Panc1 (cell line): ENCODE measurements around the gene ATF1. TPM values are rescaled to one million over a fixed set of nuclear protein-coding genes. Genes with fewer than 3 reads are reported as not detected.
"Not testable (repeated sequence)": the region's sequence is repeated elsewhere in the genome, so short reads cannot be mapped to it uniquely, and the experiment has no call there.

ENCODE experiments used
- ATAC-seq: fragments of 200-7000 bp; cut with Tn5 transposase; 2 replicates; pipeline ENCODE4 v1.9.1; 2020; ENCODE audit warnings: mild to moderate bottlenecking, moderate library complexity
- BruUV-seq: library from RNA; stranded (reverse); fragments of 400-500 nt; replicated peaks from 2 replicates; lab custom pipeline; 2021; lab: Mats Ljungman, UMichigan
- CTCF ChIA-PET: fragments of 300-600 bp; sonication (Branson Sonifier 250); formaldehyde crosslinking; loops from one replicate; lab custom pipeline; 2022; ENCODE audit warnings: antibody characterized with exemption; lab: Charles Lee
- POLR2A ChIA-PET: fragments of 300-600 bp; sonication (Branson Sonifier 250); formaldehyde crosslinking; loops from one replicate; lab custom pipeline; 2022; ENCODE audit warnings: antibody characterized with exemption; lab: Charles Lee
- DNase-seq: peaks from one replicate; pipeline ENCODE4 v3.0.0-alpha.2; 2010; ENCODE audit warnings: low read depth, low spot score
- H3K27ac ChIP-seq: 2 replicates; pipeline ENCODE4 v1.5.1; 2011; ENCODE audit warnings: mild to moderate bottlenecking, low read length, inconsistent platforms
- H3K27me3 ChIP-seq: fragments of 200-500 bp; sonication (Bioruptor generic); 2 replicates; pipeline ENCODE4 v1.6.0; 2014; ENCODE audit warnings: low read length, inconsistent platforms; ENCODE audit not compliant: control insufficient read depth, insufficient read depth
- H3K36me3 ChIP-seq: fragments of 200-500 bp; sonication (Bioruptor generic); 2 replicates; pipeline ENCODE4 v1.5.1; 2014; ENCODE audit warnings: inconsistent platforms, mild to moderate bottlenecking, low read length, moderate library complexity; ENCODE audit not compliant: control insufficient read depth, insufficient read depth
- H3K4me1 ChIP-seq: 2 replicates; pipeline ENCODE4 v1.5.1; 2011; ENCODE audit warnings: inconsistent platforms, mild to moderate bottlenecking, low read length, moderate library complexity; ENCODE audit not compliant: control insufficient read depth, insufficient read depth
- H3K4me3 ChIP-seq, 2 experiments: 2 replicates each; pipeline ENCODE4 v1.5.1; 2011 to 2012; ENCODE audit warnings: low read depth in 2 of 2, low read length in 2 of 2, mild to moderate bottlenecking in 2 of 2, inconsistent platforms in 1 of 2, moderate library complexity in 1 of 2
- H3K9me3 ChIP-seq: fragments of 200-500 bp; sonication (Bioruptor generic); 2 replicates; pipeline ENCODE4 v1.5.1; 2014; ENCODE audit warnings: low read depth, mild to moderate bottlenecking, inconsistent platforms, low read length, moderate library complexity; ENCODE audit not compliant: control insufficient read depth, insufficient read depth
- CTCF ChIP-seq: fragments of 450-650 bp; IDR thresholded peaks from 2 replicates; pipeline ENCODE4 v1.5.1; 2017; ENCODE audit warnings: mild to moderate bottlenecking
- POLR2AphosphoS5 ChIP-seq: IDR thresholded peaks from 2 replicates; pipeline ENCODE4 v1.6.1; 2012; ENCODE audit warnings: mild to moderate bottlenecking, low read depth, low read length, moderate library complexity
- REST ChIP-seq, 2 experiments: IDR thresholded peaks; 2 replicates each; pipeline ENCODE4 v1.6.1; 2011 to 2012; ENCODE audit warnings: low read depth in 2 of 2, control low read depth in 1 of 2, low read length in 1 of 2, mild to moderate bottlenecking in 1 of 2, moderate library complexity in 1 of 2; ENCODE audit not compliant: insufficient read depth in 1 of 2
- SIN3A ChIP-seq: IDR thresholded peaks from 2 replicates; pipeline ENCODE4 v1.6.1; 2012; ENCODE audit warnings: low read depth, mild to moderate bottlenecking, low read length, moderate library complexity, borderline replicate concordance; ENCODE audit not compliant: insufficient read depth
- TCF7L2 ChIP-seq: IDR thresholded peaks from 2 replicates; pipeline ENCODE4 v1.6.1; 2011; ENCODE audit warnings: mild to moderate bottlenecking, low read depth, low read length, inconsistent platforms
- in situ Hi-C: cut with HindIII; loops from 2 replicates; pipeline ENCODE4 v1.10.0; 2016; ENCODE audit warnings: low sequenced_read_pairs, low pct_unique_long_range_greater_than_20kb
- intact Hi-C: fragments of 100-400 bp; cut with micrococcal nuclease; formaldehyde crosslinking; loops from one replicate; pipeline ENCODE4 v1.10.0; 2022; ENCODE audit not compliant: unreplicated experiment
- total RNA-seq: library from RNA; stranded (reverse); gene quantifications from one replicate; pipeline ENCODE4 v1.2.1, GENCODE V29; 2021; ENCODE audit not compliant: unreplicated experiment

Gene ATF1
- total RNA-seq, 1 experiment from 2014 or later, result 52.2 TPM

GRCh38 chr12:50845021-50845647 lies 81.2 kb downstream of the ATF1 start:
- Histone ChIP-seq H3K27me3 (no peaks in the 10 kb centered on the region), H3K36me3 (no peaks in the 10 kb centered on the region), H3K9me3 (no peaks in the 10 kb centered on the region; the same call in 1 of the 2 replicates), H3K27ac (no peak overlapping the region), H3K4me3 (no peak overlapping the region), H3K4me1 (no peaks in the 10 kb centered on the region)
- intact Hi-C loops (no loop called here), in situ Hi-C loops (no loop called here)
- ChIA-PET POLR2A (no interaction called here), CTCF (no interaction called here)
- DNase-seq (no peak), ATAC-seq (no peak)
- BruUV-seq, result no TSS peak
- TF ChIP-seq CTCF (no peak), REST (IDR thresholded peaks at IDR 0.05; ENCODE audit: insufficient read depth in 1 of 2, low read depth in 2 of 2, low read length in 1 of 2) (no peak), SIN3A (no peak), TCF7L2 (no peak), POLR2AphosphoS5 (no peak)

GRCh38 chr12:50848963-50849362 lies 85.1 kb downstream of the ATF1 start:
- TF ChIP-seq REST (IDR thresholded peaks at IDR 0.05; ENCODE audit: insufficient read depth in 1 of 2, low read depth in 2 of 2, low read length in 1 of 2) (no peak), SIN3A (no peak), CTCF (no peak), TCF7L2 (no peak), POLR2AphosphoS5 (no peak)
- DNase-seq (no peak), ATAC-seq (no peak)
- no peaks in the 10 kb centered on the region for H3K36me3 ChIP-seq
- H3K27ac ChIP-seq, result no peak overlapping the region
- no peak overlapping the region for H3K4me3 ChIP-seq
- intact Hi-C loops, result no loop called here
- POLR2A ChIA-PET, result no interaction called here
- BruUV-seq, result no TSS peak
- CTCF ChIA-PET, result no interaction called here
- no peaks in the 10 kb centered on the region for H3K4me1 ChIP-seq
- peaks cover 3% of the 10 kb centered on the region; the same call in 1 of the 2 replicates for H3K27me3 ChIP-seq
- no peaks in the 10 kb centered on the region for H3K9me3 ChIP-seq
- in situ Hi-C loops, result no loop called here

GRCh38 chr12:50855218-50855617 lies 91.3 kb downstream of the ATF1 start:
- H3K36me3 ChIP-seq, H3K27ac ChIP-seq, DNase-seq, intact Hi-C loops, H3K27me3 ChIP-seq, H3K9me3 ChIP-seq, H3K4me1 ChIP-seq, ATAC-seq, in situ Hi-C loops, H3K4me3 ChIP-seq, POLR2A ChIA-PET, BruUV-seq, CTCF ChIA-PET: not testable (repeated sequence)
